SH-SY5Y (cell line): ENCODE measurements around the gene KCTD1.

Source experiments
- GATA2 ChIP-seq: IDR thresholded peaks from 2 replicates; pipeline ENCODE4 v1.6.1; 2011; ENCODE audit warnings: mild to moderate bottlenecking, low read depth, low read length
- GATA3 ChIP-seq: IDR thresholded peaks from 2 replicates; pipeline ENCODE4 v1.6.1; 2011; ENCODE audit warnings: low read depth, mild to moderate bottlenecking, low read length, moderate library complexity

DNA sequence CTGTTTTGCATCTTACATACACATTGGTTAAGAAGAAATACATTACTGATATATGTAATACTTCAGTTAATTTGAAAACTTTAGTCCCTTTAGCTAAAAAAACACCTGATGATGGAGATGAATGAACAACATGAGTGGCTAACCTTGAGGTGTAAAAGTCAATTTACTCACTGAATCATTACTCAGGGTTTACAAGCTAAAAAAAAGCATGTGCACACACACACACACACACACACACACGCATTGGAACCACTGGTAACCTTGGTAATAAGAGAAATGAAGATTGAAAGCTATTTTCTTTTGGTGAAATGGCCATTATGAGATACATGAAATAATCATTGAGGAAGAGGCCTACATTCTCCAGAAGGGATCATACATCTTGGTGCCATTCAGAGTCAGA, 51.8 kb downstream of the KCTD1 start:
- TF ChIP-seq GATA2 (no peak), GATA3 (no peak)
